GM13977 (cell line): ENCODE measurements around the gene CXCL6.

Experiments
- DNase-seq: peaks from one replicate; pipeline ENCODE4 v3.0.0; 2012; ENCODE audit warnings: low spot score
- in situ Hi-C: fragments of 300-500 bp; cut with MboI; formaldehyde crosslinking; loops from one replicate; pipeline ENCODE4 v1.12.0; 2022; ENCODE audit warnings: low sequenced_read_pairs, low pct_unique_long_range_greater_than_20kb, mixed read lengths, inconsistent platforms; ENCODE audit not compliant: unreplicated experiment
- TF ChIP-seq, protein P1 (sequence below): IDR thresholded peaks from 2 replicates; pipeline ENCODE4 v1.5.1; 2012; ENCODE audit warnings: mild to moderate bottlenecking, control low read depth; ENCODE audit not compliant: insufficient read depth; ENCODE audit errors: extremely low read depth, missing control alignments

CXCL6 gene

DNA sequence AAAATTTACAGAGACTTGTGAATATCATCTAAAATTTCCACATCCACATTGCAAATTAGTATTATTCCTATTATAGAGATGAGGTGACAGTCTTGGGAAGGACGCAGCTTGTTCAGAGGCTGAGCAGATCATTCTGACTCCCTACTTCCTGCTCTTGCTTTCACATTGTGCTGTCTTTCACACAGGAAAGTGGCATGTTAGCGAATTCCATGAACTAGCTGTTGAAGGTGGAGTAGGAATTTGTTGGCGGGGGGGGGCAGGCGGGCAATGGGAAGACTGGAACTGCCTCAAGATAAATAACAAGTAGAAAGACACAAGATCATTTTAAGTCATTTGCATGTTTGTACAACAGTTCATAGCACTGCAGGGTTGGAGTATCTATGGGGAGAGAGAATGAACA lies 18.9 kb downstream of the CXCL6 start:
- TF ChIP-seq, protein P1, sequence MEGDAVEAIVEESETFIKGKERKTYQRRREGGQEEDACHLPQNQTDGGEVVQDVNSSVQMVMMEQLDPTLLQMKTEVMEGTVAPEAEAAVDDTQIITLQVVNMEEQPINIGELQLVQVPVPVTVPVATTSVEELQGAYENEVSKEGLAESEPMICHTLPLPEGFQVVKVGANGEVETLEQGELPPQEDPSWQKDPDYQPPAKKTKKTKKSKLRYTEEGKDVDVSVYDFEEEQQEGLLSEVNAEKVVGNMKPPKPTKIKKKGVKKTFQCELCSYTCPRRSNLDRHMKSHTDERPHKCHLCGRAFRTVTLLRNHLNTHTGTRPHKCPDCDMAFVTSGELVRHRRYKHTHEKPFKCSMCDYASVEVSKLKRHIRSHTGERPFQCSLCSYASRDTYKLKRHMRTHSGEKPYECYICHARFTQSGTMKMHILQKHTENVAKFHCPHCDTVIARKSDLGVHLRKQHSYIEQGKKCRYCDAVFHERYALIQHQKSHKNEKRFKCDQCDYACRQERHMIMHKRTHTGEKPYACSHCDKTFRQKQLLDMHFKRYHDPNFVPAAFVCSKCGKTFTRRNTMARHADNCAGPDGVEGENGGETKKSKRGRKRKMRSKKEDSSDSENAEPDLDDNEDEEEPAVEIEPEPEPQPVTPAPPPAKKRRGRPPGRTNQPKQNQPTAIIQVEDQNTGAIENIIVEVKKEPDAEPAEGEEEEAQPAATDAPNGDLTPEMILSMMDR, result no peak
- in situ Hi-C loops, result no loop called here
- no peak for DNase-seq

DNA sequence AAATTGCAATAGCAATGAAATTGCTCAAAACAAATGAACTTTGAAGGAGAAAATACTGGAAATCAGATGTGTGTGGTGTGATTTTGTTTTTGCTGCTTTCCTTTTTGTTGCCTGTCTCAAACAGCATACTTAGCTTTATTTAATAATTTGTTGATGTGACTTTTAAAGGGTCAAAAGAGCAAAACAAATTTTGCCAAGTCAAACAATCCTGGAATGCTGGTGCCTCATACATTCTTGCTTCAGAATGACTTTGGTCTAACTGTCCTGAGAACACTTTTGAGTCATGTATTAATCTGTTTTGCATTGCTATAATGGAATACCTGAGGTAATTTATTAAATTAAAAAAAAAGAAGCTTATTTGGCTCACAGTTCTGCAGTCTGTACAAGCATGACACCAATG lies 20.0 kb downstream of the CXCL6 start:
- DNase-seq, result no peak
- in situ Hi-C loops, result no loop called here
- TF ChIP-seq, protein P1, result no peak

DNA sequence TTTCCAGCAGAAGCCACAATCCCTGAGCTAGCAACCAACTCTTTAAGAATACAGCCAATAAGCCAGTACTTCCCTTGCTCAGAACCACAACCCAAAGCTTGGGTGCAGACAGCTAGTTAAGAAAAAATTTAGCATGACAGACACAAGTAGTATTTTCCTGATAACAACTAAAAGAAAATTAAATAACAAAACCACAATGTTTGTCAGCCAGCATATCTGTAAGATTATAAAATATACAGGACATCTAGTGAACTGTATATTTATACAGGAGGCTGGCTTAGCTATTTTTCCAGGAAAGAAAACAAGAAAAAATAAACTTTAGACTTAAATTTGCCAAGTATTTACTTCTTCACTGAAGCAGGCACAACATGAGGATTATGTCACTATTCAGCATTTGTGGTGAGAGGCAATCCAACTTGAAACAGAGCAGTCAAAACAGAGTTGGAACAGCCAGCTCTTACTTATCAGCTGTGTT lies 23.2 kb downstream of the CXCL6 start:
- DNase-seq, result no peak
- TF ChIP-seq, protein P1, result no peak
- in situ Hi-C loops, result no loop called here

DNA sequence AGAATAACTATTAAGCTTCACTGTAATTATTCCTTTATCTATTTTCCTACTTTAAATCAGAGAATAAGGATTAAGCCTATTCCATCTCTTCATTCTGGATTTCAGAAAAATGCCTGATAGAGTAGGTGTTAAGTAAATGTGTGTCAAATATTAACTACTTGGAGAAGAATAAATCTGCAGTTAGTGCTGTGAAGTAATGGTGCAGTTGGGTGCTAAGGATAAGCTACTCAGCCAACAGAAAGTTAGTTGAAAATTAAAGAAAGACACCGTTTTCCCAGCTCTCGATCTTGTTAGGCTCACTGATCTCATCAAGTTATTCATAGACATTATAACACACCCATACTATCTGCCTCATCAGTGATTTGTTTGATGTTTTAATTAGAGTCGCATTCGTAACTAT lies 23.7 kb downstream of the CXCL6 start:
- DNase-seq, result no peak
- TF ChIP-seq, protein P1, result no peak
- in situ Hi-C loops, result no loop called here

DNA sequence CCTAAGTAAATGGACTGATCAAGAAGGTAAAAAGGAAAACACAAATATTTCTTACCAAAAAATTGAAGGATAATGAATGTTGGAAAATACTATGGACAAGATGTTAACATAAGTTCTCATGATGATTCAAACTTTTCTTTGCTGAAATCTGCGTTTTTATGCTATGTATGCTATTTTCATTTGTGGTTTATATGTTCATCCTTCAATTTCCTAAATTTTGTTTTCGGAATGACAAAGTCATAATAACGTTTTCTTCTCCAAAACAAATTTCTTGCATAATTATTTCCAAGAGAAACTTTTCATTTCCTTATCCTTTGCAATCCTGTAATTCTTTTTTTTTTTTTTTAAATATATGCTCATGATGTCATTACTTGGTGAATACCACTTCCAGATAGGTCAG lies 24.4 kb downstream of the CXCL6 start:
- TF ChIP-seq, protein P1, result no peak
- in situ Hi-C loops, result no loop called here
- DNase-seq, result no peak

DNA sequence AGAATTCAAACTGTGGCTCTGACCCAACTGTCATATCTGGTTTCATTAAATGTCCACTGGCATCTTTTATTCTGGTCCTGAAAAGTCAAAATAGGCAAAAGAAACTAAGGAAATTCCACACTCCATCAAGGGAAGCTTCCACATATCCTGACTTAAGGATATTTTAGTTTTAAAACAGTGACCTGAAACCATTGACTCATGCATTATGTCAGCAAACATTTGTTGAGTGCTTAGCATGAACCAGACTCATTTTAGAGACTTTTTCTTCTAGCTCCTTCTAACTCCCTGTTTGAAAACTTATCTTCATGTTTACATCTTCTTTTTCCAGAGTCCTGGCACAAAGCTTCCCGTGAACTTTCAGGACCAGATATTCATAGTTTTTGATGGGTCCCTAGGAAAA lies 25.8 kb downstream of the CXCL6 start:
- in situ Hi-C loops, result no loop called here
- no peak for DNase-seq
- TF ChIP-seq, protein P1, result no peak

DNA sequence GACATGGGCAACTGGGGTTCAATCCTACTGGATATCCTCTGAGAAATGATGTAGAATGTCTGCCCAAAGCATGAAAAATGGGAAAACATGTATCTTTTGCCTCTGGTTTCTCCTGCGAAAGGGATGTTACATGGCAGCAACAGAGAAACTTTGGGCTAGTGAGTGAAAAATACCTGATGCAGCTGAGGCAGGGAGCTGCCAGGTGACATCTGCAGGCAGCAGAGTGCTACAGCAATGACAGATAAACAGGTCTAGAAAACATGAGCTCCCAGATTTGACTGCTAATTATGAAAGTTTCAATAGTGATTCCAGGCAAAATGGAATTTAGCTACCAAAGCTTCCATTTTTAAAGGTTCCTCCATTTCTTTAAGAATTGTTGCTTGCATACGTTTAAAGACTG lies 27.9 kb downstream of the CXCL6 start:
- TF ChIP-seq, protein P1, result peak; percentile 55
- DNase-seq, result peak; percentile 26
- in situ Hi-C loops, result no loop called here
